Retina (tissue), 1 donor: ENCODE measurements around the gene MYO1G.

Experiments used
- DNase-seq: peaks from one replicate; pipeline ENCODE4 v3.0.0-alpha.2; 2016

Gene MYO1G

GRCh38 chr7:44965937-44966730 lies 12.7 kb downstream of the MYO1G start:
- no peak for DNase-seq

- DNase-seq: no peak
Measured at GRCh38 chr7:44965441-44965903, 13.3 kb downstream of the MYO1G start.

GRCh38 chr7:44964831-44965440 lies 13.9 kb downstream of the MYO1G start:
- peak; percentile 22 for DNase-seq

- peak; percentile 47 for DNase-seq
Measured at GRCh38 chr7:44964384-44964830, 14.4 kb downstream of the MYO1G start.

- no peak for DNase-seq
Measured at GRCh38 chr7:44963364-44964290, 15.2 kb downstream of the MYO1G start.

GRCh38 chr7:44962483-44963251 lies 16.1 kb downstream of the MYO1G start:
- peak; percentile 83 for DNase-seq

- no peak for DNase-seq
Measured at GRCh38 chr7:44961844-44962482, 16.9 kb downstream of the MYO1G start.

- DNase-seq: no peak
Measured at GRCh38 chr7:44960011-44960580, 18.7 kb downstream of the MYO1G start.

GRCh38 chr7:44959433-44959951 lies 19.3 kb downstream of the MYO1G start:
- DNase-seq: no peak

GRCh38 chr7:44958645-44959344 lies 20.0 kb downstream of the MYO1G start:
- no peak for DNase-seq

GRCh38 chr7:44956157-44956766 lies 22.6 kb downstream of the MYO1G start:
- no peak for DNase-seq

- DNase-seq: no peak
Measured at GRCh38 chr7:44955733-44956132, 23.1 kb downstream of the MYO1G start.

GRCh38 chr7:44953156-44953555 lies 25.7 kb downstream of the MYO1G start:
- no peak for DNase-seq

GRCh38 chr7:44949303-44949702 lies 29.5 kb downstream of the MYO1G start:
- no peak for DNase-seq

GRCh38 chr7:44945479-44945878 lies 33.3 kb downstream of the MYO1G start:
- DNase-seq: no peak

GRCh38 chr7:44944821-44945220 lies 34.0 kb downstream of the MYO1G start:
- no peak for DNase-seq

GRCh38 chr7:44943631-44944030 lies 35.2 kb downstream of the MYO1G start:
- DNase-seq: no peak

- no peak for DNase-seq
Measured at GRCh38 chr7:44937426-44937825, 41.4 kb downstream of the MYO1G start.

GRCh38 chr7:44936322-44936721 lies 42.5 kb downstream of the MYO1G start:
- DNase-seq: no peak

- DNase-seq: no peak
Measured at GRCh38 chr7:44935583-44935982, 43.2 kb downstream of the MYO1G start.
